Tongue (tissue), 2 donors: ENCODE data around the gene UBE2L3. TPM values are rescaled to one million over a fixed set of nuclear protein-coding genes. Genes with fewer than 3 reads are reported as not detected.
A peak's percentile ranks its signal among the peaks of the same experiment; 100 is the strongest.

ENCODE experiments used
- small RNA-seq: library from RNA; depleted of rRNA; stranded (forward); fragments of <200 nt; gene quantifications from one replicate; pipeline ENCODE3, GENCODE V24; 2014; ENCODE audit warnings: low replicate concordance
- total RNA-seq: library from RNA; depleted of rRNA; stranded (reverse); fragments of >200 nt; gene quantifications from one replicate; pipeline ENCODE4 v1.2.3, GENCODE V29; 2014

The UBE2L3 gene
- total RNA-seq, 1 donor from 2014 or later, result 27.9 TPM

Small RNA genes within 50 kb of the gene (small RNA-seq; reads per million reads assigned to genes)
- 4.3 reads per million, percentile 92 among the genes with 10 or more reads in this experiment for gene MIR301B
- not detected for gene RF00492
- gene RN7SKP221, result not detected

Other genes with a start within 250 kb of the UBE2L3 start
- gene RIMBP3B, start 184.0 kb upstream of the UBE2L3 start, total RNA-seq, result 0.72 TPM
- 6.5 TPM for gene HIC2, start 150.3 kb upstream of the UBE2L3 start, total RNA-seq
- not detected for gene TMEM191C, start 100.3 kb upstream of the UBE2L3 start, total RNA-seq
- gene RIMBP3C, start 16.3 kb upstream of the UBE2L3 start, total RNA-seq, result not detected
- gene YDJC, start 62.3 kb downstream of the UBE2L3 start, total RNA-seq, result 7.5 TPM
- gene CCDC116, start 65.0 kb downstream of the UBE2L3 start, total RNA-seq, result not detected
- gene SDF2L1, start 74.6 kb downstream of the UBE2L3 start, total RNA-seq, result 15.5 TPM
- 28.1 TPM for gene PPIL2, start 98.3 kb downstream of the UBE2L3 start, total RNA-seq
- 9.1 TPM for gene YPEL1, start 168.1 kb downstream of the UBE2L3 start, total RNA-seq